Body of pancreas (tissue), 4 donors: ENCODE results near the gene HOXB3. TPM values are rescaled to one million over a fixed set of nuclear protein-coding genes. Genes with fewer than 3 reads are reported as not detected.

Experiments used
- ATAC-seq: fragments of 150-250 bp; one replicate; pipeline ENCODE4 v1.9.1; 2016
- DNase-seq, 4 donors: peaks; one replicate each; pipeline ENCODE4 v3.0.0-alpha.2; 2019
- H3K27ac ChIP-seq, 4 donors: fragments of 200-600 bp; sonication (generic); 1 replicate in 3 of 4; 2 replicates in 1 of 4; pipeline versions ENCODE4 v1.5.1 to v1.6.1; 2016 to 2019; ENCODE audit warnings: mild to moderate bottlenecking in 1 of 4, mixed read lengths in 1 of 4, moderate library complexity in 1 of 4
- H3K27me3 ChIP-seq, 2 donors: fragments of 200-600 bp; sonication (generic); one replicate each; pipeline ENCODE4 v1.6.0; 2016; ENCODE audit warnings: mild to moderate bottlenecking in 1 of 2
- H3K36me3 ChIP-seq, 2 donors: fragments of 200-600 bp; sonication (generic); replicated peaks in 1 of 2; 2 replicates each; pipeline ENCODE4 v1.5.1; 2016; ENCODE audit warnings: low read depth in 2 of 2; ENCODE audit not compliant: insufficient read depth in 1 of 2
- H3K4me1 ChIP-seq: fragments of 200-600 bp; sonication (generic); one replicate; pipeline ENCODE4 v1.6.0; 2016
- H3K4me3 ChIP-seq, 2 donors: fragments of 200-600 bp; sonication (generic); 1 replicate in 1 of 2; 2 replicates in 1 of 2; pipeline ENCODE4 v1.5.1; 2016 to 2019
- H3K9me3 ChIP-seq, 3 donors: fragments of 200-600 bp; sonication (generic); 1 replicate in 2 of 3; 2 replicates in 1 of 3; pipeline ENCODE4 v1.5.1; 2016
- POLR2A ChIP-seq, 3 donors: fragments of 450-650 bp; IDR thresholded peaks; one replicate each; pipeline ENCODE4 v1.6.1; 2016; ENCODE audit warnings: antibody characterized with exemption in 3 of 3, mild to moderate bottlenecking in 2 of 3
- WGBS, 2 donors: methylation state at CpG; one replicate each; pipeline ENCODE4 v1.1.5; 2017; 5-methylcytosine and 5-hydroxymethylcytosine counted together
- intact Hi-C: fragments of 100-400 bp; cut with DNase I; formaldehyde crosslinking; loops from one replicate; pipeline ENCODE4 v1.15.1; 2023
- total RNA-seq, 2 donors: library from RNA; depleted of rRNA; stranded (reverse); fragments of >200 nt; gene quantifications; one replicate each; pipeline ENCODE4 v1.1.0, GENCODE V29; 2016
- TF ChIP-seq, protein P1 (sequence below), 7 experiments: fragments of 450-650 bp in 4 of 7; fragments of 200-600 bp in 3 of 7; sonication (generic) in 3 of 7; IDR thresholded peaks; one replicate each; pipeline ENCODE4 v1.5.1; 2016 to 2019; ENCODE audit warnings: antibody characterized with exemption in 7 of 7

Gene HOXB3
- total RNA-seq, 2 donors from 2014 or later = 2.9 TPM; not detected in 1

DNA sequence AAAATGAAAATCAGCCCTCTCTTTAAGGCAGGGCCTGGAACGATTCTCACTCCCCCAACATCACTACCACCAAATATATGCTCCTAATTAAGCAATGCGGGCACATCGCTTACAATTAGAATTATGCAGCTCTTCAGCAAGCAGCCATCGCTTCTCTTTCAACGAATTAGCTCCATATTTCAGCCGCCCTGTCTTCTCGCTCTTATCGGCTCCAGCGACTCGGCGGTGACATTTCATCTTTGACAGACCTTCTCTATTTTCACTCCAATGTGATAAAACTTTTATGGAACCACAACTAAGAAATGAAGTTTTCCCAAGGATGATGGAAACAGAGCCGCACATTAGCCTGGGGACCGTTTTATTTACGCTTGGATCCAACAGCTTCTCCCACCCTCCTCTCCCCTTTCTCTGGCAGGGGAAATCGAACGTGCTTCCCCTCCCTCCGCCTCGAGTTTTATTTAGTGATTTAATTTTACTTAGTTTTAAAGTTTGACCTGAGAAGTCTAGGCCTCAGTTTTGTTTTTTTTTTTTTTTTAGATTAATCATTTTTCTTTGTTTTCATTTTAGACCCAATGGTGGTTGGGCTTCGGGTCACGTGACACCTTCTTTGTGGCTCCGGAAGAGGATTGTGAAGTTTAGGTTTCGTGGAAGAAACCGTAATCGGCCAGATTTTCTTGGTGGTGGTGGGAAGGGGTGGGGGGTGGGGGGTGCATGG, 42.1 kb downstream of the HOXB3 start:
- Histone ChIP-seq H3K4me3 (no peak overlapping the region), H3K27ac (peak overlapping the region in 1 of 4 donors; percentile 12), H3K4me1 (peaks cover 31% of the 10 kb centered on the region), H3K9me3 (no peaks in the 10 kb centered on the region), H3K27me3 (peaks cover 0 to 34% of the 10 kb centered on the region in 2 donors), H3K36me3 (no peaks in the 10 kb centered on the region)
- DNase-seq = no peak
- no peak for ATAC-seq
- TF ChIP-seq, protein P1, sequence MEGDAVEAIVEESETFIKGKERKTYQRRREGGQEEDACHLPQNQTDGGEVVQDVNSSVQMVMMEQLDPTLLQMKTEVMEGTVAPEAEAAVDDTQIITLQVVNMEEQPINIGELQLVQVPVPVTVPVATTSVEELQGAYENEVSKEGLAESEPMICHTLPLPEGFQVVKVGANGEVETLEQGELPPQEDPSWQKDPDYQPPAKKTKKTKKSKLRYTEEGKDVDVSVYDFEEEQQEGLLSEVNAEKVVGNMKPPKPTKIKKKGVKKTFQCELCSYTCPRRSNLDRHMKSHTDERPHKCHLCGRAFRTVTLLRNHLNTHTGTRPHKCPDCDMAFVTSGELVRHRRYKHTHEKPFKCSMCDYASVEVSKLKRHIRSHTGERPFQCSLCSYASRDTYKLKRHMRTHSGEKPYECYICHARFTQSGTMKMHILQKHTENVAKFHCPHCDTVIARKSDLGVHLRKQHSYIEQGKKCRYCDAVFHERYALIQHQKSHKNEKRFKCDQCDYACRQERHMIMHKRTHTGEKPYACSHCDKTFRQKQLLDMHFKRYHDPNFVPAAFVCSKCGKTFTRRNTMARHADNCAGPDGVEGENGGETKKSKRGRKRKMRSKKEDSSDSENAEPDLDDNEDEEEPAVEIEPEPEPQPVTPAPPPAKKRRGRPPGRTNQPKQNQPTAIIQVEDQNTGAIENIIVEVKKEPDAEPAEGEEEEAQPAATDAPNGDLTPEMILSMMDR (IDR thresholded peaks at IDR 0.05) = no peak
- no peak for TF ChIP-seq POLR2A (IDR thresholded peaks at IDR 0.05)
- 34 to 43% methylated on average over 24 of the region's 24 CpGs for WGBS, 2 donors
- intact Hi-C loops = no loop called here

DNA sequence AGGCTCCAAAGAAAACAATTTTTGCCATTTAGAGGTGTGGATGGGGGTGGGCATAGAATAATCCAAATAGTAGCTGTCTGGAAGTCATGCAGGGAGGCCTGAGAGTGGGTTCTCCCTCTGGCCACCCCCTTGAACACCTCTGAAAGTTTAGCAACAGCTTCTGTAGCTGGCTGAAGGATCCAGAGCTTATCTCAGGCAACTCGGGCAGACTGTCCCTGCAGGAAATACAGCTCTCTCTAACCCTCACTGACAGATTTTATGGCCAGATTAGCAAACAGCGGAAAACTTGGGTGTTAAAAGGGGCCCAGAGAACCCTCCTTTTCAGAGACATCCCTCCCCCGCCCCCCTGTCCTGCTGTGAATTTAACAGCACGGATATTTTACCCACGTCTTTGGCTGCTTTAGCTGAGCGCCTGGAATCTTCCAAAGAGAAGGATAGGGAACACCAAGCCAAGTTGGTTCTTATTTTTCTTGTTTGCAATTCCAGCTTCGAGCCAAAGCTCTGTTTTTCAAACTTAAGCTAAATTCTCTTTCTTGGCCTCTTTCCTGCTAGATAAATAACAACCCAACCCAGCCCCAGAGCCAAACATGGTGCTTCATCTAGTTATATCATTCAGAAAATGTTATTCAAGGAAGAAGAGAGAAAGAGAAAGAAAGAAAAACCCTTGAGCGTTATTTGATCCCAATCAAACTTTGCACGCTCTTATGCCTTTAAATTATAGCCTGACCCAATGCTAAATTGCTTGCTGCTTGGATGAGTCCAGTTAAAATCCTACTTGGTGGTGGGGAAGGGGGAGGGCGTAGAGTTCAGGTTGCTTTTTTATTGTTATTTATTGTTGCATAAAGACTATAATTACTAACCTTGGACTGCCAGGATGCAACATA, 42.9 kb downstream of the HOXB3 start:
- no peak for TF ChIP-seq POLR2A (IDR thresholded peaks at IDR 0.05)
- no peaks in the 10 kb centered on the region for H3K36me3 ChIP-seq
- H3K27ac ChIP-seq = peak overlapping the region in 1 of 4 donors; percentile 33
- H3K4me3 ChIP-seq = no peak overlapping the region
- H3K27me3 ChIP-seq = peaks cover 0 to 33% of the 10 kb centered on the region in 2 donors
- no peaks in the 10 kb centered on the region for H3K9me3 ChIP-seq
- no peak for DNase-seq
- intact Hi-C loops = no loop called here
- no peak for ATAC-seq
- H3K4me1 ChIP-seq = peaks cover 33% of the 10 kb centered on the region
- 48 to 55% methylated on average over 10 of the region's 10 CpGs for WGBS, 2 donors

DNA sequence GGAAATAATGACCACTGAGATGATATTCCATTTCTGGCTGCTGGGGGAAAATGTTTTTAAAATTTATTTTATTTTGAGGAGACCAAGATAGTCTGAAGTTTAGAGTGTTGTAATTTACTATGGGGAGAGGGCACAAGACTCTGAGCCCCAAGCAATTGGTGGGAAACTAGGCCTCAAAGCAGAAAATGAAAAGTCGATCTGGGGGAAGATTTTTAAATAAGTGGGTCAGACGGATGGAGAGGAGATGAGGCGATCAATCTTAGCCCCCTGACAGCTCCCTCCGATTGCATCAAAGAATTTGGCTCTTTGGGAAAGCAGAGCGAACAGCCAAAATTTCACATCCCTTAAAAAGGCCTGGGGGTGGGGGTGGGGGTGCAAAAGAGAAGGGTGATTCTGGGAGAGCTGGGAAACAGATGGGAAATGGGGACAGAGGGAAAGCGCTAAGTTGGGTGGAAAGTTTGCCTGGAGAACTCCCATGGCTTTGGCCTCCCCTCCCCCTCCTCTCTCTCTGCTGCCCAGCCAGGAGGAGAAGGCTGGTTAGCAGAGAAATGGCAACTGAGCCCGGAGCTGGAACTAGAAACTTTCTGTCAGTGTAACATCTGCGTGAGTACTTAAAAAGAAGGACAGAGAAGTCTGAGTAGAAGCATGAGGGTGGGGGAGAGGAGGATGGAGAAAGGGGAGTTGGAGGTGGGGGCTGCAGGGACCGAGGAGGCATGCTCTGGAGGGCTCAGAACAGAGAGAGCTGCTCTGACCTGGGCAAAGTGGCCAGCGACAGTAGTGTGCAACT, 43.7 kb downstream of the HOXB3 start:
- Histone ChIP-seq H3K4me1 (peaks cover 29% of the 10 kb centered on the region), H3K4me3 (no peak overlapping the region), H3K9me3 (no peaks in the 10 kb centered on the region), H3K27ac (peak overlapping the region in 1 of 4 donors; percentile 33), H3K36me3 (no peaks in the 10 kb centered on the region), H3K27me3 (peaks cover 0 to 37% of the 10 kb centered on the region in 2 donors)
- no peak for ATAC-seq
- no peak for DNase-seq
- TF ChIP-seq POLR2A (IDR thresholded peaks at IDR 0.05) = no peak
- 49 to 52% methylated on average over 10 of the region's 10 CpGs for WGBS, 2 donors
- intact Hi-C loops = no loop called here

DNA sequence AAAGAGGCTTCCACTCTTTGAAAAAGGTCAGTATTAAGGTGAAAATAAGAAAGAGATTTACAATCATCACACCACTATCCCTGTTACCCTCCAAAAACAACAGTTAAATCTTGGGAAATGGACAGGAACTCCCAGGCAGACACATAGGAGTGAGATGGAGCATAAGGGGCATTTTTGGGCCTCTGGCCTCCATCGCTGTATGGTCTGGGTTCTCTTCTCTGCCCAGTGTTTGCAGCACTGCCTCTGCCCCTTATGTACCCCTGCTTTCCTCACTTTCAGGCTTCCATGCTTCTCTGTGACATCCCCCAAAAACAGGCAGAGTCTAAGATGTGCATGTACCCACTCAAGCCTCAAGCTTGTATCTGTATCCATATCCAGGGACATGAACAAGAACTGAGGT, 44.5 kb downstream of the HOXB3 start:
- no peaks in the 10 kb centered on the region for H3K36me3 ChIP-seq
- no peak for ATAC-seq

DNA sequence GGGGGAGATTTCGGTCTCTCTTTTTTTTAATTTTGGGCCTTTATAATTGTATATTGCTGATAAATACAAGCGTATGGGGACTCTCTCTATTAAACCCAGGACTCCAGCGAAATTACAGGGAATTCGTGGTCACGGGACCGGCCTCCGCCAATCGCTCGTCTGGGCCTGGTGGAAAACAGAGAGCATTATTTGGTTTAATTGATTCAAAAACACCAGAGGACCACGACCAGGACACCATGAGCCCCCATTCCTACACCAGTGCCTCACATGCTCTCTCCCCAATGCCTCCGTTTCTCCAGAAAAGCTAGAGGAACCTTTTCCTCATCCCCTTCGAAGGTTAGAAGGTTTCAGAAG, 45.0 kb downstream of the HOXB3 start, which contains the start of gene HOXB2:
Gene HOXB2 (minus strand): TSS at position 88 of the 354 bp plus-strand sequence. CDS start 198 bp downstream, outside the sequence.
- 40 to 42% methylated on average over 12 of the region's 12 CpGs for WGBS, 2 donors
- Histone ChIP-seq H3K27ac (peak within 1 kb of the TSS in 3 of 4 donors; percentile 48 to 67 (median 56)), H3K27me3 (peaks cover 0 to 27% of the 10 kb centered on the region in 2 donors), H3K36me3 (no peaks in the 10 kb centered on the region), H3K4me3 (no peak within 1 kb of the TSS), H3K9me3 (no peaks in the 10 kb centered on the region), H3K4me1 (peaks cover 18% of the 10 kb centered on the region)
- intact Hi-C loops = no loop called here
- ATAC-seq (no peak), DNase-seq (no peak)
- no peak for TF ChIP-seq POLR2A (IDR thresholded peaks at IDR 0.05)
- TF ChIP-seq, protein P1 (IDR thresholded peaks at IDR 0.05) = no peak

More for the DNA sequence above, 44.5 kb downstream of the HOXB3 start:
- Histone ChIP-seq H3K9me3 (no peaks in the 10 kb centered on the region), H3K4me3 (no peak overlapping the region), H3K27me3 (peaks cover 0 to 33% of the 10 kb centered on the region in 2 donors), H3K4me1 (peaks cover 21% of the 10 kb centered on the region), H3K27ac (peak overlapping the region in 1 of 4 donors; percentile 67)
- DNase-seq = no peak
- 94 to 100% methylated on average over 1 of the region's 1 CpG for WGBS, 2 donors
- intact Hi-C loops = no loop called here
- no peak for TF ChIP-seq POLR2A (IDR thresholded peaks at IDR 0.05)
- TF ChIP-seq, protein P1 (IDR thresholded peaks at IDR 0.05) = no peak
